K562 (cell line): ENCODE data around the gene GORASP1. TPM values are rescaled to one million over a fixed set of nuclear protein-coding genes. Genes with fewer than 3 reads are reported as not detected.

ENCODE experiments used
- ATAC-seq: fragments of 200-7000 bp; cut with Tn5 transposase; 3 replicates; pipeline ENCODE4 v1.9.1; 2020; ENCODE audit warnings: moderate library complexity
- BruUV-seq: library from RNA; stranded (reverse); fragments of 400-500 nt; replicated peaks from 2 replicates; lab custom pipeline; 2021; lab: Mats Ljungman, UMichigan
- CTCF ChIA-PET: fragments of 300-600 bp; formaldehyde crosslinking; extraction: SDS; loops from one replicate; lab custom pipeline; 2021; ENCODE audit warnings: low intra/inter-chr PET ratio; lab: Yijun Ruan, JAX
- POLR2A ChIA-PET: fragments of 300-600, 350-650 bp; sonication (Branson Sonifier 250); formaldehyde crosslinking; extraction: SDS; loops from one replicate; lab custom pipeline; 2021; ENCODE audit warnings: antibody characterized with exemption, inconsistent platforms; lab: Yijun Ruan, JAX
- DNase-seq, 4 experiments: peaks; one replicate each; pipeline versions ENCODE4 v3.0.0 to v3.0.0-alpha.2; 2011 to 2018; ENCODE audit warnings: low spot score in 3 of 4, mixed read lengths in 3 of 4; ENCODE audit errors: extremely low read depth in 1 of 4
- FAIRE-seq: peaks from 2 replicates; lab custom pipeline; 2011; peaks lifted over from hg19 to GRCh38; lab: Jason Lieb, UNC
- H2AFZ ChIP-seq: 2 replicates; pipeline ENCODE4 v1.6.0; 2011; ENCODE audit warnings: low read depth, low read length, control low read depth, inconsistent platforms
- H3K27ac ChIP-seq: fragments of 200-600 bp; 3 replicates; pipeline ENCODE4 v1.8.0; 2011; ENCODE audit warnings: low read depth, mild to moderate bottlenecking, control low read depth, inconsistent platforms, low read length, moderate library complexity, mixed read lengths; ENCODE audit errors: extremely low read depth
- H3K27me3 ChIP-seq, 2 experiments: fragments of 300-600 bp in 1 of 2; 2 replicates in 1 of 2; 3 replicates in 1 of 2; pipeline versions ENCODE4 v1.6.0 to v1.8.0; 2011; ENCODE audit warnings: inconsistent platforms in 2 of 2, low read length in 2 of 2, mild to moderate bottlenecking in 1 of 2, mixed read lengths in 1 of 2, moderate library complexity in 1 of 2; ENCODE audit not compliant: control insufficient read depth in 2 of 2, insufficient read depth in 2 of 2
- H3K36me3 ChIP-seq: fragments of 300-600 bp; 3 replicates; pipeline ENCODE4 v1.8.0; 2011; ENCODE audit warnings: mild to moderate bottlenecking, low read length, inconsistent platforms; ENCODE audit not compliant: control insufficient read depth, insufficient read depth
- H3K4me1 ChIP-seq, 2 experiments: fragments of 200-600 bp in 1 of 2; replicated peaks in 1 of 2; 2 replicates in 1 of 2; 3 replicates in 1 of 2; pipeline versions ENCODE4 v1.5.1 to v1.8.0; 2011; ENCODE audit warnings: inconsistent platforms in 2 of 2, low read length in 2 of 2, mild to moderate bottlenecking in 1 of 2, mixed read lengths in 1 of 2, moderate library complexity in 1 of 2; ENCODE audit not compliant: control insufficient read depth in 2 of 2, insufficient read depth in 2 of 2
- H3K4me2 ChIP-seq: 2 replicates; pipeline ENCODE4 v1.6.1; 2011; ENCODE audit warnings: low read length, control low read depth, inconsistent platforms, mixed read lengths; ENCODE audit not compliant: insufficient read depth
- H3K4me3 ChIP-seq: fragments of 200-600 bp; sonication (generic), shearing (Covaris generic); 2 replicates; pipeline ENCODE4 v1.5.1; 2016; ENCODE audit warnings: control low read depth, inconsistent platforms
- H3K79me2 ChIP-seq: fragments of 200-600 bp; 3 replicates; pipeline ENCODE4 v1.8.0; 2011; ENCODE audit warnings: low read length, inconsistent platforms; ENCODE audit not compliant: control insufficient read depth, insufficient read depth
- H3K9ac ChIP-seq, 2 experiments: 2 replicates each; pipeline versions ENCODE4 v1.6.0 to v1.6.1; 2011; ENCODE audit warnings: low read depth in 2 of 2, low read length in 2 of 2, control low read depth in 1 of 2, inconsistent platforms in 1 of 2, mild to moderate bottlenecking in 1 of 2, mixed read lengths in 1 of 2; ENCODE audit not compliant: insufficient read depth in 1 of 2
- H3K9me1 ChIP-seq: one replicate; pipeline ENCODE4 v1.6.0; 2011; ENCODE audit warnings: inconsistent platforms, mild to moderate bottlenecking, low read length, moderate library complexity; ENCODE audit not compliant: control insufficient read depth, insufficient read depth
- H3K9me3 ChIP-seq: replicated peaks from 2 replicates; pipeline ENCODE4 v1.5.1; 2011; ENCODE audit warnings: low read depth, low read length, inconsistent platforms; ENCODE audit not compliant: control insufficient read depth, insufficient read depth
- H4K20me1 ChIP-seq: replicated peaks from 2 replicates; pipeline ENCODE4 v1.6.1; 2011; ENCODE audit warnings: low read length, inconsistent platforms, mixed read lengths; ENCODE audit not compliant: control insufficient read depth, insufficient read depth
- FOSL1 ChIP-seq: fragments of 200-800 bp; sonication (Bioruptor generic); conservative IDR thresholded peaks from 2 replicates; pipeline ENCODE4 v1.6.1; 2016; ENCODE audit warnings: missing genetic modification characterization, missing compliant biosample characterization
- KDM4B ChIP-seq, 2 experiments: fragments of 450-650 bp in 1 of 2; sonication (generic) in 1 of 2; IDR thresholded peaks; 2 replicates each; pipeline ENCODE4 v1.6.1; 2016 to 2017; ENCODE audit warnings: borderline replicate concordance in 2 of 2, antibody characterized with exemption in 1 of 2, low read depth in 1 of 2, mild to moderate bottlenecking in 1 of 2
- MAFG ChIP-seq: fragments of 450-650 bp; conservative IDR thresholded peaks from 2 replicates; pipeline ENCODE4 v1.6.1; 2016; ENCODE audit warnings: missing genetic modification characterization, missing compliant biosample characterization
- NCOA1 ChIP-seq: fragments of 450-650 bp; IDR thresholded peaks from 2 replicates; pipeline ENCODE4 v1.6.1; 2016; ENCODE audit warnings: low read depth
- PHF21A ChIP-seq: fragments of 450-650 bp; IDR thresholded peaks from 2 replicates; pipeline ENCODE4 v1.6.1; 2017; ENCODE audit warnings: low read depth, borderline replicate concordance
- POLR2AphosphoS5 ChIP-seq: IDR thresholded peaks from 2 replicates; pipeline ENCODE4 v1.6.1; 2011; ENCODE audit warnings: mild to moderate bottlenecking, low read depth, low read length, moderate library complexity; ENCODE audit not compliant: control insufficient read depth, insufficient read depth
- POLR2G ChIP-seq: fragments of 200-400 bp; formaldehyde crosslinking; IDR thresholded peaks from 2 replicates; pipeline ENCODE4 v1.6.1; 2017; ENCODE audit warnings: low read depth, mild to moderate bottlenecking, antibody characterized with exemption, low read length, moderate library complexity
- RBM22 ChIP-seq: fragments of 200-400 bp; formaldehyde crosslinking; IDR thresholded peaks from 2 replicates; pipeline ENCODE4 v1.6.1; 2018; ENCODE audit warnings: low read length, low read depth; ENCODE audit not compliant: poor library complexity, severe bottlenecking
- RBM34 ChIP-seq: fragments of 200-400 bp; formaldehyde crosslinking; IDR thresholded peaks from 2 replicates; pipeline ENCODE4 v1.6.1; 2018; ENCODE audit warnings: low read length, borderline replicate concordance; ENCODE audit not compliant: insufficient read depth
- TCFL5 ChIP-seq: fragments of 250-450 bp; sonication (Bioruptor Pico); conservative IDR thresholded peaks from 2 replicates; pipeline ENCODE4 v1.6.1; 2021; ENCODE audit warnings: mild to moderate bottlenecking, moderate library complexity, matching md5 sums
- WHSC1 ChIP-seq: IDR thresholded peaks from one replicate; pipeline ENCODE4 v1.6.1; 2012; ENCODE audit warnings: low read length, control low read depth, inconsistent platforms
- ZNF764 ChIP-seq: fragments of 250-450 bp; sonication (Bioruptor Pico); IDR thresholded peaks from 2 replicates; pipeline ENCODE4 v1.4.0; 2020; ENCODE audit warnings: low read depth, mild to moderate bottlenecking, moderate library complexity
- WGBS: fragments of 100-300 bp; shearing (Covaris generic); methylation state at CpG from one replicate; pipeline ENCODE4 v1.1.6; 2016; ENCODE audit warnings: low coverage, mixed read lengths; ENCODE audit not compliant: insufficient coverage; ENCODE audit errors: missing lambda C conversion rate; 5-methylcytosine and 5-hydroxymethylcytosine counted together
- in situ Hi-C: fragments of 300-500 bp; cut with MboI; formaldehyde crosslinking; loops from 4 replicates; pipeline ENCODE4 v1.15.0; 2018; ENCODE audit warnings: inconsistent platforms, mixed read lengths
- intact Hi-C: fragments of 100-400 bp; cut with micrococcal nuclease; formaldehyde crosslinking; loops from 2 replicates; pipeline ENCODE4 v1.14.2; 2022
- polyA plus RNA-seq, 8 experiments: library from polyadenylated mRNA; depleted of rRNA in 4 of 8; stranded (reverse) in 5 of 8; unstranded in 3 of 8; fragments of >200 nt; fragmentation: Nextera tagmentation in 2 of 8; fragmentation: Illumina TruSeq in 1 of 8; extraction: Ambion mirVana in 2 of 8; extraction: Trizol in 1 of 8; gene quantifications; 2 replicates each; pipeline versions ENCODE4 v1.2.1 to v1.2.3, GENCODE V29; 2011 to 2014; ENCODE audit warnings: inconsistent platforms in 1 of 8, missing spikeins in 1 of 8
- total RNA-seq, 7 experiments: library from RNA; depleted of rRNA in 6 of 7; stranded (reverse); fragments of >200 nt in 6 of 7; fragmentation: Illumina TruSeq in 2 of 7; extraction: Trizol in 2 of 7; gene quantifications; 2 replicates each; pipeline versions ENCODE4 v1.2.1 to v1.2.3, GENCODE V29; 2011 to 2021; ENCODE audit warnings: low replicate concordance in 1 of 7
- TF ChIP-seq, protein P1 (sequence below), 2 experiments: fragments of 450-650 bp; IDR thresholded peaks; 2 replicates each; pipeline ENCODE4 v1.6.1; 2018; ENCODE audit warnings: mild to moderate bottlenecking in 2 of 2, low read depth in 1 of 2; ENCODE audit not compliant: partially characterized antibody in 2 of 2
- TF ChIP-seq, protein P2 (sequence below): sonication (generic); formaldehyde crosslinking; IDR thresholded peaks from 2 replicates; pipeline ENCODE4 v1.8.0; 2022; ENCODE audit warnings: mild to moderate bottlenecking, missing genetic modification reagents

Gene GORASP1
- total and polyA plus RNA-seq, 9 of the 15 experiments (the other 6 are each of a cell fraction or from before 2014, with no cell fraction given), result 8.4 to 87.9 (median 67.6) TPM

DNA sequence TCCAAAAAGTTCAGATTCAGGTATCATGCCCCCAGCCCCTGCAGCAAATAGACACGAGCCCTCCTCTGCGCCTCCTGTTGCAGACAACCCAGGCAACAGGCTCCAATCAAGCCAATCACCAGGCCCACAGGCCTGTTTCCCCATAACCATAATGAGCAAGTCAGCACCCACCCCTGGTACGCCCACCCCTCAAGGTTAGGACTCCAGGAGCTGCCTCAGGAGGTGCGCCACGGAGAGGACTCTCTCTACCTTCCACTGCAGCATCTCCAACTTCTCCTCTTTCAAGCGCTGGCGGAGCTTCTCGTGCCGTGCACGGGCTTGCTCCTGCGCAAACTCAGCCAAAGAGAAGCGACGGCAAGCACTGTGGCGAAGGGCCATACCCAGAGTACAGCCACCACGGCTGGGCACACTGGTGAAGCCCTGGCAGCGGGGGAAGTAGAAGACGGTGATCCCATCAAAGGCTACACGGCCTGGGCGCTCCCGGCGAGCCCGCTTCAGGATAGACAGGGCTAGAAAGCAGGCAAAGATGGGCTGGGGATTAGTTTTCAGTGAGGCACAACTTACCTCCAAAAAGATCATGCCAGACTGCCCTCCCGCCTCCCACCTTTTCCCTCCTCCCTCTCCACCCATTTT lies 37.4 kb upstream of the GORASP1 start:
- intact Hi-C loops, result no loop called here
- peaks cover 58% of the 10 kb centered on the region for H4K20me1 ChIP-seq
- H3K9me3 ChIP-seq, result no peaks in the 10 kb centered on the region

More for the DNA sequence above, 37.4 kb upstream of the GORASP1 start:
- Histone ChIP-seq H3K9me1 (peaks cover 12% of the 10 kb centered on the region), H3K36me3 (peaks cover 86% of the 10 kb centered on the region), H3K4me2 (no peak overlapping the region), H3K27ac (no peak overlapping the region), H2AFZ (no peak overlapping the region), H3K27me3 (no peaks in the 10 kb centered on the region), H3K79me2 (peaks cover 40% of the 10 kb centered on the region), H3K4me3 (no peak overlapping the region), H3K4me1 (peaks cover 42% of the 10 kb centered on the region in 2 experiments), H3K9ac (no peak overlapping the region)
- ATAC-seq (no peak), DNase-seq (no peak), FAIRE-seq (no peak)
- BruUV-seq, result no TSS peak
- ChIA-PET POLR2A (interaction anchor here (0.6 to 1.6 kb wide), 3 partner anchors 8 to 268 kb away, joined by 3 to 4 read pairs (median 4); no protein-coding TSS in a partner anchor), CTCF (no interaction called here)
- TF ChIP-seq POLR2G (peak; percentile 48), MAFG (tag) (no peak), RBM22 (peak; percentile 51), KDM4B (IDR thresholded peaks at IDR 0.05; ENCODE audit: borderline replicate concordance in 2 of 2, low read depth in 1 of 2) (no peak), WHSC1 (no peak), TCFL5 (CRISPR knock-in tag) (no peak), NCOA1 (no peak), ZNF764 (CRISPR knock-in tag) (no peak), RBM34 (no peak), POLR2AphosphoS5 (peak; percentile 42; the same call in 1 of the 2 replicates), PHF21A (no peak), FOSL1 (no peak)
- TF ChIP-seq, protein P1, sequence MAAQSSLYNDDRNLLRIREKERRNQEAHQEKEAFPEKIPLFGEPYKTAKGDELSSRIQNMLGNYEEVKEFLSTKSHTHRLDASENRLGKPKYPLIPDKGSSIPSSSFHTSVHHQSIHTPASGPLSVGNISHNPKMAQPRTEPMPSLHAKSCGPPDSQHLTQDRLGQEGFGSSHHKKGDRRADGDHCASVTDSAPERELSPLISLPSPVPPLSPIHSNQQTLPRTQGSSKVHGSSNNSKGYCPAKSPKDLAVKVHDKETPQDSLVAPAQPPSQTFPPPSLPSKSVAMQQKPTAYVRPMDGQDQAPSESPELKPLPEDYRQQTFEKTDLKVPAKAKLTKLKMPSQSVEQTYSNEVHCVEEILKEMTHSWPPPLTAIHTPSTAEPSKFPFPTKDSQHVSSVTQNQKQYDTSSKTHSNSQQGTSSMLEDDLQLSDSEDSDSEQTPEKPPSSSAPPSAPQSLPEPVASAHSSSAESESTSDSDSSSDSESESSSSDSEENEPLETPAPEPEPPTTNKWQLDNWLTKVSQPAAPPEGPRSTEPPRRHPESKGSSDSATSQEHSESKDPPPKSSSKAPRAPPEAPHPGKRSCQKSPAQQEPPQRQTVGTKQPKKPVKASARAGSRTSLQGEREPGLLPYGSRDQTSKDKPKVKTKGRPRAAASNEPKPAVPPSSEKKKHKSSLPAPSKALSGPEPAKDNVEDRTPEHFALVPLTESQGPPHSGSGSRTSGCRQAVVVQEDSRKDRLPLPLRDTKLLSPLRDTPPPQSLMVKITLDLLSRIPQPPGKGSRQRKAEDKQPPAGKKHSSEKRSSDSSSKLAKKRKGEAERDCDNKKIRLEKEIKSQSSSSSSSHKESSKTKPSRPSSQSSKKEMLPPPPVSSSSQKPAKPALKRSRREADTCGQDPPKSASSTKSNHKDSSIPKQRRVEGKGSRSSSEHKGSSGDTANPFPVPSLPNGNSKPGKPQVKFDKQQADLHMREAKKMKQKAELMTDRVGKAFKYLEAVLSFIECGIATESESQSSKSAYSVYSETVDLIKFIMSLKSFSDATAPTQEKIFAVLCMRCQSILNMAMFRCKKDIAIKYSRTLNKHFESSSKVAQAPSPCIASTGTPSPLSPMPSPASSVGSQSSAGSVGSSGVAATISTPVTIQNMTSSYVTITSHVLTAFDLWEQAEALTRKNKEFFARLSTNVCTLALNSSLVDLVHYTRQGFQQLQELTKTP (IDR thresholded peaks at IDR 0.05; ENCODE audit: low read depth in 1 of 2, partially characterized antibody in 2 of 2), result no peak
- TF ChIP-seq, protein P2, sequence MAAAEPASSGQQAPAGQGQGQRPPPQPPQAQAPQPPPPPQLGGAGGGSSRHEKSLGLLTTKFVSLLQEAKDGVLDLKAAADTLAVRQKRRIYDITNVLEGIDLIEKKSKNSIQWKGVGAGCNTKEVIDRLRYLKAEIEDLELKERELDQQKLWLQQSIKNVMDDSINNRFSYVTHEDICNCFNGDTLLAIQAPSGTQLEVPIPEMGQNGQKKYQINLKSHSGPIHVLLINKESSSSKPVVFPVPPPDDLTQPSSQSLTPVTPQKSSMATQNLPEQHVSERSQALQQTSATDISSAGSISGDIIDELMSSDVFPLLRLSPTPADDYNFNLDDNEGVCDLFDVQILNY, result no peak
- 96% methylated on average over 23 of the region's 23 CpGs for WGBS
- in situ Hi-C loops, result no loop called here
